Astrocyte (in vitro differentiated cells and primary cell): Measurements from ENCODE around the gene IL4I1.

Experiments used
- EZH2 ChIP-seq: IDR thresholded peaks from 2 replicates; pipeline ENCODE4 v1.6.1; 2012; ENCODE audit warnings: mild to moderate bottlenecking, low read length, inconsistent platforms; ENCODE audit not compliant: insufficient read depth
- TF ChIP-seq, protein P1 (sequence below): IDR thresholded peaks from 2 replicates; pipeline ENCODE4 v1.5.1; 2011; ENCODE audit warnings: low read depth, mild to moderate bottlenecking, inconsistent platforms, low read length, moderate library complexity; ENCODE audit not compliant: insufficient read depth

GRCh38 chr19:49927526-49928264 is 31.0 kb upstream of the IL4I1 start:
- TF ChIP-seq, protein P1, sequence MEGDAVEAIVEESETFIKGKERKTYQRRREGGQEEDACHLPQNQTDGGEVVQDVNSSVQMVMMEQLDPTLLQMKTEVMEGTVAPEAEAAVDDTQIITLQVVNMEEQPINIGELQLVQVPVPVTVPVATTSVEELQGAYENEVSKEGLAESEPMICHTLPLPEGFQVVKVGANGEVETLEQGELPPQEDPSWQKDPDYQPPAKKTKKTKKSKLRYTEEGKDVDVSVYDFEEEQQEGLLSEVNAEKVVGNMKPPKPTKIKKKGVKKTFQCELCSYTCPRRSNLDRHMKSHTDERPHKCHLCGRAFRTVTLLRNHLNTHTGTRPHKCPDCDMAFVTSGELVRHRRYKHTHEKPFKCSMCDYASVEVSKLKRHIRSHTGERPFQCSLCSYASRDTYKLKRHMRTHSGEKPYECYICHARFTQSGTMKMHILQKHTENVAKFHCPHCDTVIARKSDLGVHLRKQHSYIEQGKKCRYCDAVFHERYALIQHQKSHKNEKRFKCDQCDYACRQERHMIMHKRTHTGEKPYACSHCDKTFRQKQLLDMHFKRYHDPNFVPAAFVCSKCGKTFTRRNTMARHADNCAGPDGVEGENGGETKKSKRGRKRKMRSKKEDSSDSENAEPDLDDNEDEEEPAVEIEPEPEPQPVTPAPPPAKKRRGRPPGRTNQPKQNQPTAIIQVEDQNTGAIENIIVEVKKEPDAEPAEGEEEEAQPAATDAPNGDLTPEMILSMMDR: no peak
- TF ChIP-seq EZH2: no peak
